Thyroid gland (tissue), 4 donors: ENCODE measurements around the gene BGLAP.

Source experiments
- CTCF ChIP-seq, 6 experiments: fragments of 200-600 bp in 3 of 6; fragments of 450-650 bp in 3 of 6; sonication (generic) in 3 of 6; IDR thresholded peaks; one replicate each; pipeline ENCODE4 v1.5.1; 2016 to 2019; ENCODE audit warnings: antibody characterized with exemption in 6 of 6, mild to moderate bottlenecking in 2 of 6, inconsistent platforms in 1 of 6, moderate library complexity in 1 of 6
- POLR2A ChIP-seq, 2 donors: fragments of 450-650 bp; IDR thresholded peaks; one replicate each; pipeline ENCODE4 v1.6.1; 2017; ENCODE audit warnings: antibody characterized with exemption in 2 of 2, mild to moderate bottlenecking in 2 of 2, moderate library complexity in 1 of 2

DNA sequence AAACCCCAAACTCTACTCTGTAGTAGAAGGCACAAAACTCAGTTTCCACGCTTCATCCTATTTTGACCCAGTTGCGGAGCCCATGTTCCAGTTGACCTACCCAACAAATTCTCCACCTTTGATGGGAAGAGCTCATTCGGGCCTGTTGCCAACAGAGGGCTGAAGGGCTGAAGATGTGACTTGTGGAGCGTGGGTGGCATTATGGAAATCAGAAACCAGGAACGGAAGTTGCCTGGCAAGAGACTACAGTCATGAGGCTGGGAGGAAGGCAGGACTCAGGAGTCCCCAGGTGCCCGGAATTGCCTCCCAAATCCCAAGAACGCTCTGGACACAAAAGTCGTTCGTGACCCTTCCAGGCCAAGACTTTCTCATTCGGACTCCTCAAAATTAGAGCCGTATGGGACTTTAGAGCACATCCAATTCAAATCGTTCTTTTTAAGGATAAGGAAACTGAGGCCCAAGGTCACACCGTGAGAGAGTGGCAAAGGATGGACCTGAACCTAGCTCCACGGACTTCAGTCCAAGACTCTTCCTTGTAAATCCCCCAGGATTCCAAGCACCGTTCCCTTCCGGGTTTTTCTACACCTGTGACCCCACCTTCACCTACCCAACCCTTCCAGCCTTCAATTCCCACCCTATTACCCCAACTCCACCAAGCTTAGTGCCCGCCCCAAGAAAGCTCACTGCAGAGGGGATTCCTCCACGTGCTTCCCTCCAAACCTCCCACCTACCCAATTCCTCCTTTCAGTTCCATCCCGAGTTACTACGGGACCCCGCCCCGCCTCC, 39.9 kb downstream of the BGLAP start:
- TF ChIP-seq CTCF (IDR thresholded peaks at IDR 0.05) (no peak), POLR2A (IDR thresholded peaks at IDR 0.05) (no peak)
